ENCODE results near the gene CAMK1D.

Gene CAMK1D

GRCh38 chr10:12397941-12398340, 48.6 kb downstream of the CAMK1D start:
- Histone ChIP-seq H3K4me3 (ENCODE audit: insufficient read depth, low read depth, low read length) (no peak overlapping the region), H3K9me3 (ENCODE audit: control insufficient read depth, low read length) (no peaks in the 10 kb centered on the region), H3K27ac (ENCODE audit: insufficient read depth, low read depth, low read length, poor library complexity, severe bottlenecking) (no peak overlapping the region), H3K27me3 (ENCODE audit: control insufficient read depth, insufficient read depth, low read length, poor library complexity, severe bottlenecking) (no peaks in the 10 kb centered on the region), H3K4me1 (ENCODE audit: control insufficient read depth, insufficient read depth, low read length) (no peaks in the 10 kb centered on the region), H3K36me3 (ENCODE audit: control insufficient read depth, insufficient read depth, low read length) (no peaks in the 10 kb centered on the region)
- 93 to 100% methylated on average over 1 of the region's 2 CpGs for WGBS, 2 experiments

- no peak overlapping the region for H3K27ac ChIP-seq (ENCODE audit: insufficient read depth, low read depth, low read length, poor library complexity, severe bottlenecking)
- H3K27me3 ChIP-seq (ENCODE audit: control insufficient read depth, insufficient read depth, low read length, poor library complexity, severe bottlenecking) = no peaks in the 10 kb centered on the region
- WGBS, 2 experiments = 94 to 95% methylated on average over 9 to 10 of the region's 11 CpGs
- H3K4me1 ChIP-seq (ENCODE audit: control insufficient read depth, insufficient read depth, low read length) = no peaks in the 10 kb centered on the region
- no peak overlapping the region for H3K4me3 ChIP-seq (ENCODE audit: insufficient read depth, low read depth, low read length)
- H3K9me3 ChIP-seq (ENCODE audit: control insufficient read depth, low read length) = no peaks in the 10 kb centered on the region
- H3K36me3 ChIP-seq (ENCODE audit: control insufficient read depth, insufficient read depth, low read length) = no peaks in the 10 kb centered on the region
Observed at GRCh38 chr10:12400266-12400931, 51.1 kb downstream of the CAMK1D start.

- Histone ChIP-seq H3K27ac (ENCODE audit: insufficient read depth, low read depth, low read length, poor library complexity, severe bottlenecking) (no peak overlapping the region), H3K9me3 (ENCODE audit: control insufficient read depth, low read length) (no peaks in the 10 kb centered on the region), H3K4me3 (ENCODE audit: insufficient read depth, low read depth, low read length) (no peak overlapping the region), H3K36me3 (ENCODE audit: control insufficient read depth, insufficient read depth, low read length) (no peaks in the 10 kb centered on the region), H3K27me3 (ENCODE audit: control insufficient read depth, insufficient read depth, low read length, poor library complexity, severe bottlenecking) (no peaks in the 10 kb centered on the region), H3K4me1 (ENCODE audit: control insufficient read depth, insufficient read depth, low read length) (no peaks in the 10 kb centered on the region)
- 93 to 97% methylated on average over 2 of the region's 2 CpGs for WGBS, 2 experiments
Observed at GRCh38 chr10:12401466-12401865, 52.1 kb downstream of the CAMK1D start.

- no peaks in the 10 kb centered on the region for H3K36me3 ChIP-seq (ENCODE audit: control insufficient read depth, insufficient read depth, low read length)
- H3K27ac ChIP-seq (ENCODE audit: insufficient read depth, low read depth, low read length, poor library complexity, severe bottlenecking) = no peak overlapping the region
- H3K4me3 ChIP-seq (ENCODE audit: insufficient read depth, low read depth, low read length) = no peak overlapping the region
- no peaks in the 10 kb centered on the region for H3K27me3 ChIP-seq (ENCODE audit: control insufficient read depth, insufficient read depth, low read length, poor library complexity, severe bottlenecking)
- H3K4me1 ChIP-seq (ENCODE audit: control insufficient read depth, insufficient read depth, low read length) = no peaks in the 10 kb centered on the region
- WGBS, 2 experiments = 93 to 96% methylated on average over 9 of the region's 9 CpGs
- H3K9me3 ChIP-seq (ENCODE audit: control insufficient read depth, low read length) = no peaks in the 10 kb centered on the region
Observed at GRCh38 chr10:12403119-12403518, 53.8 kb downstream of the CAMK1D start.

DNA sequence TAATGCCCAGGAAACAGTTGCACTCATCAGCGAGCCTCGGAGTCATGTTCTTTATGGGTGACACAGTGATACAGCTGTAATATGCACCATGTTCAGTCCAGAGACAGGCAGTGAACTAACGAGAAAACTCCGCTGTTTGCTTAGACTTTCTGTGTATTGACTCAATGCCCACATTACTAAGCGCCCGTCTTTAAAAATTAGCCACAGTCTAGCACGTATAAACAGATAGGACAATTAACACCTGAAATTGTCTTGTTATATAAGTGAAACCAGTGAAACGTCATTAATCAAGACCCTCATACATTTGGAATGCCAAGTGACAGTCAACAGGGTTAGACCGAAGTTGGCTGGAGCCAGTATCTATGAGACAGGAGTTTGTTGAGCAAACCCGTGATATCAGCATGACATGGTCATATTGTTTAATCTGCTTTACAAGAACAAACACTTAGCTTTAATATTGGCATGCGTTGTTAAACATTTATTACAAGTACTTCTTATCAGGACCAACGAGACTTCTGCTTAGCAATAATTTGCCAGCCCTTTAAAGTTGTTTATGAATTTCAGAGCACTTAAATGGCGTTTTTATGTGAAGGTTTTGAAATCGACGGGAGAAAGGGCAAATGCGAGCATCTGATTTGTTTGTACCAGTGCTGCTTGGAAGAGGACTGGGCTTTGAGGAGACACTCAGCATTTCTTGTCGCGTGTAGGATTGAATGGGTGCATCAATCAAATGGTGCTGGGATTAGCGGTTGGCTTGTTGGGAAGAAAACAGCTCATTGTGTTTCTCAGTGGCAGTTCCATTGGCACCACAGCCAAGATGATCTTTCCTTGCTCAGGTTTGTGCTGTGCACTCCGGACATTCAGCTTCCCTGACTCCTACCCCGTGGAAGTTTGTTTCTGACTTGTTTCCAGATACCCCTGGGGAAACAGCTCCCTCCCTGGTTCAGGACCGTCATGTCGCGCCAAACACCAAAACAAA, 56.3 kb downstream of the CAMK1D start:
- 88 to 91% methylated on average over 22 to 24 of the region's 24 CpGs for WGBS, 2 experiments
- no peak overlapping the region for H3K27ac ChIP-seq (ENCODE audit: insufficient read depth, low read depth, low read length, poor library complexity, severe bottlenecking)
- no peaks in the 10 kb centered on the region for H3K4me1 ChIP-seq (ENCODE audit: control insufficient read depth, insufficient read depth, low read length)
- H3K4me3 ChIP-seq (ENCODE audit: insufficient read depth, low read depth, low read length) = no peak overlapping the region
- no peaks in the 10 kb centered on the region for H3K9me3 ChIP-seq (ENCODE audit: control insufficient read depth, low read length)
- H3K36me3 ChIP-seq (ENCODE audit: control insufficient read depth, insufficient read depth, low read length) = no peaks in the 10 kb centered on the region
- no peaks in the 10 kb centered on the region for H3K27me3 ChIP-seq (ENCODE audit: control insufficient read depth, insufficient read depth, low read length, poor library complexity, severe bottlenecking)

GRCh38 chr10:12406764-12407400, 57.5 kb downstream of the CAMK1D start:
- WGBS, 2 experiments = 89 to 90% methylated on average over 9 of the region's 9 CpGs
- no peaks in the 10 kb centered on the region for H3K27me3 ChIP-seq (ENCODE audit: control insufficient read depth, insufficient read depth, low read length, poor library complexity, severe bottlenecking)
- H3K9me3 ChIP-seq (ENCODE audit: control insufficient read depth, low read length) = no peaks in the 10 kb centered on the region
- H3K4me3 ChIP-seq (ENCODE audit: insufficient read depth, low read depth, low read length) = no peak overlapping the region
- no peaks in the 10 kb centered on the region for H3K4me1 ChIP-seq (ENCODE audit: control insufficient read depth, insufficient read depth, low read length)
- no peak overlapping the region for H3K27ac ChIP-seq (ENCODE audit: insufficient read depth, low read depth, low read length, poor library complexity, severe bottlenecking)
- H3K36me3 ChIP-seq (ENCODE audit: control insufficient read depth, insufficient read depth, low read length) = no peaks in the 10 kb centered on the region

DNA sequence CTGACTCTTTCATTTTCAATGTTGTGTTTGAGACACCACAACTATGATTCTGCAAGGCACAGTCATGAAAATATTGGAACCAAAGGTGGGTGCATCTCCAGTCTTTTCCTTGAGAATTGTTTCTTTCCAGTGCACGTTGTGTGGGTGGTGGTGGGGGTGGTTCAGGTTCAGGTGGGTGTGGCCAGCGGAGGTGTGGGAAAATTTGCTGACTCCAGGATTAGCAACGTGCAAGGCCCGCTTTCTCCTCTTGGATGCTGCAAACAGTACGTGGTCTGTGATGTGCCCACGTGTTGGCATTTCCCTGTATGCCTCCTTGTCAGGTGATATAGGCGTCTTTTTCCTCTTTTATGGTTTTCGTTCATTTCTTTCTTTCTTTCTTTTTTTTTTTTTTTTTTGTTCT, 59.1 kb downstream of the CAMK1D start:
- Histone ChIP-seq H3K9me3 (ENCODE audit: control insufficient read depth, low read length) (no peaks in the 10 kb centered on the region), H3K27ac (ENCODE audit: insufficient read depth, low read depth, low read length, poor library complexity, severe bottlenecking) (no peak overlapping the region), H3K36me3 (ENCODE audit: control insufficient read depth, insufficient read depth, low read length) (no peaks in the 10 kb centered on the region), H3K27me3 (ENCODE audit: control insufficient read depth, insufficient read depth, low read length, poor library complexity, severe bottlenecking) (no peaks in the 10 kb centered on the region), H3K4me1 (ENCODE audit: control insufficient read depth, insufficient read depth, low read length) (no peaks in the 10 kb centered on the region), H3K4me3 (ENCODE audit: insufficient read depth, low read depth, low read length) (no peak overlapping the region)
- 92 to 94% methylated on average over 8 of the region's 8 CpGs for WGBS, 2 experiments

GRCh38 chr10:12409161-12409560, 59.8 kb downstream of the CAMK1D start:
- Histone ChIP-seq H3K9me3 (ENCODE audit: control insufficient read depth, low read length) (no peaks in the 10 kb centered on the region), H3K36me3 (ENCODE audit: control insufficient read depth, insufficient read depth, low read length) (no peaks in the 10 kb centered on the region), H3K4me3 (ENCODE audit: insufficient read depth, low read depth, low read length) (no peak overlapping the region), H3K27me3 (ENCODE audit: control insufficient read depth, insufficient read depth, low read length, poor library complexity, severe bottlenecking) (no peaks in the 10 kb centered on the region), H3K4me1 (ENCODE audit: control insufficient read depth, insufficient read depth, low read length) (no peaks in the 10 kb centered on the region), H3K27ac (ENCODE audit: insufficient read depth, low read depth, low read length, poor library complexity, severe bottlenecking) (no peak overlapping the region)
- WGBS, 2 experiments = 94% methylated on average over 11 of the region's 11 CpGs

DNA sequence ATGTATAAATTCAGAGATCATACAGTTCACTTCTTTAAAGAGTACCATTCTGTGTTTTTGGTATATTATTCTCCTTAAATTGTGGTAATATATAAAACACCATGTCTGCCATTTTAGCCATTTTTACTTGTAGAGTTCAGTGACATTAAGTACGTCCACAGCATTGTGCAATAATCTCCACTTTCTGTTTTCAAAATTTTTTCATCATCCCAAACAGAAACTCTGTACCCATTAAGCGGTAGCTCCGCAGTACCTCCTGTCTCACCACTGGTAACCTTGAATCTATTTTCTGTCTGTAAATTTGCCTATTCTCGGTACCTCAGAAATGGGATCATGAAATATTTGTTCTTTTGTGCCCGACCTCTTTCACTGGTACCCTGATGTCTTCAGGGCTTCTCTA, 60.3 kb downstream of the CAMK1D start:
- WGBS, 2 experiments = 90 to 95% methylated on average over 5 of the region's 5 CpGs
- no peak overlapping the region for H3K4me3 ChIP-seq (ENCODE audit: insufficient read depth, low read depth, low read length)
- no peaks in the 10 kb centered on the region for H3K36me3 ChIP-seq (ENCODE audit: control insufficient read depth, insufficient read depth, low read length)
- H3K27me3 ChIP-seq (ENCODE audit: control insufficient read depth, insufficient read depth, low read length, poor library complexity, severe bottlenecking) = no peaks in the 10 kb centered on the region
- no peak overlapping the region for H3K27ac ChIP-seq (ENCODE audit: insufficient read depth, low read depth, low read length, poor library complexity, severe bottlenecking)
- no peaks in the 10 kb centered on the region for H3K9me3 ChIP-seq (ENCODE audit: control insufficient read depth, low read length)
- no peaks in the 10 kb centered on the region for H3K4me1 ChIP-seq (ENCODE audit: control insufficient read depth, insufficient read depth, low read length)
